Measurements from ENCODE around the gene OXSR1.

GRCh38 chr3:38155825-38156224 is 9.5 kb upstream of the OXSR1 start:
- TF ChIP-seq CTCF (conservative IDR thresholded peaks at IDR 0.05; ENCODE audit: low read depth in 2 of 2) = no peak
- no peak for TF ChIP-seq ZNF114 (CRISPR knock-in tag; IDR thresholded peaks at IDR 0.05)
- no peak for TF ChIP-seq EZH2 (IDR thresholded peaks at IDR 0.05; ENCODE audit: low read depth, unreplicated experiment)
